Kidney epithelial cell (primary cell): ENCODE data around the gene HNRNPL. TPM values are rescaled to one million over a fixed set of nuclear protein-coding genes. Genes with fewer than 3 reads are reported as not detected.
"Not testable (repeated sequence)": the region's sequence is repeated elsewhere in the genome, so short reads cannot be mapped to it uniquely, and the experiment has no call there.

Experiments used
- DNase-seq: peaks from one replicate; pipeline ENCODE4 v3.0.0-alpha.2; 2010; ENCODE audit warnings: low read depth
- H3K27me3 ChIP-seq: 2 replicates; pipeline ENCODE4 v1.6.0; 2011; ENCODE audit warnings: low read length; ENCODE audit not compliant: control insufficient read depth, insufficient read depth
- H3K36me3 ChIP-seq: 2 replicates; pipeline ENCODE4 v1.5.1; 2011; ENCODE audit warnings: low read length; ENCODE audit not compliant: control insufficient read depth, insufficient read depth
- H3K4me3 ChIP-seq: 2 replicates; pipeline ENCODE4 v1.5.1; 2011; ENCODE audit warnings: low read depth, mild to moderate bottlenecking, control low read depth, low read length
- total RNA-seq: library from RNA; depleted of rRNA; stranded (reverse); fragments of >200 nt; gene quantifications from 2 replicates; pipeline ENCODE4 v1.2.3, GENCODE V29; 2015
- TF ChIP-seq, protein P1 (sequence below): IDR thresholded peaks from 2 replicates; pipeline ENCODE4 v1.5.1; 2011; ENCODE audit warnings: mild to moderate bottlenecking, moderate library complexity, low read length, control low read depth, inconsistent platforms; ENCODE audit not compliant: insufficient read depth, poor library complexity, severe bottlenecking

HNRNPL gene
- total RNA-seq, 1 donor from 2014 or later, result 192 TPM

DNA sequence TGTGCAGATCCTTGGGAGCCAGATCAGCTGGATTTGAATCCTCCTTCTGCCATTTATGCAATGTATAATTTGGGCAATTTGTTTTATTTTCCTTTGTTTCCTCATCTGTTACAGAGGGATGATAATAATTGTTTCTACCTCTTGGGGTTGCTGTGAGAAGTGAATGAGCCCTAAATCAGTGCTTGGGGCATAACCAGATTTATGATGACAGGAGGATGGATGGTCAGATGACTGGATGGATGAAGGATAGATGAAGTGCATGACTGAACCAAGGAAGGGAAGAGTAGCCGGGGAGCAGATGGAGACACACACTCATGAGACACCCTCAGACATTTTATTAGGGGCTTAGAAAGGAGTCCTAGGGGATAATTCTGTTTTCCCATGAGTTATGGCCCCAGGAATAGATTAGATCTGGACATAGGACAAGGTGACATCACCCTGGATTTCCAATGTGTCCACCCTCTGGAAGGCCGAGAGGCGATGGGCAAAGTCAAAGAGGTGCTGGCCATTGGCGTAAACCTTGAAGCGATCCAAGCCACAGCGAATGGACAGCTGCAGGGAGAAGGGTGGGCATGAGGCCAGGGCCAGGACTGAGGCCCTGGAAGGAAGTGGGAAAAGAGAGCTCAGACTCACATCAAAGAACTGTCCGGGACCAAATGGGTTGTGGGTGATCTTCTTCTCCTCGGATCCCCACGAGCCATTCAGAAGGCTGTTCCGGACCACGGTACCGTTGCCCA, 48.3 kb downstream of the HNRNPL start:
- no peaks in the 10 kb centered on the region for H3K36me3 ChIP-seq
- TF ChIP-seq, protein P1, sequence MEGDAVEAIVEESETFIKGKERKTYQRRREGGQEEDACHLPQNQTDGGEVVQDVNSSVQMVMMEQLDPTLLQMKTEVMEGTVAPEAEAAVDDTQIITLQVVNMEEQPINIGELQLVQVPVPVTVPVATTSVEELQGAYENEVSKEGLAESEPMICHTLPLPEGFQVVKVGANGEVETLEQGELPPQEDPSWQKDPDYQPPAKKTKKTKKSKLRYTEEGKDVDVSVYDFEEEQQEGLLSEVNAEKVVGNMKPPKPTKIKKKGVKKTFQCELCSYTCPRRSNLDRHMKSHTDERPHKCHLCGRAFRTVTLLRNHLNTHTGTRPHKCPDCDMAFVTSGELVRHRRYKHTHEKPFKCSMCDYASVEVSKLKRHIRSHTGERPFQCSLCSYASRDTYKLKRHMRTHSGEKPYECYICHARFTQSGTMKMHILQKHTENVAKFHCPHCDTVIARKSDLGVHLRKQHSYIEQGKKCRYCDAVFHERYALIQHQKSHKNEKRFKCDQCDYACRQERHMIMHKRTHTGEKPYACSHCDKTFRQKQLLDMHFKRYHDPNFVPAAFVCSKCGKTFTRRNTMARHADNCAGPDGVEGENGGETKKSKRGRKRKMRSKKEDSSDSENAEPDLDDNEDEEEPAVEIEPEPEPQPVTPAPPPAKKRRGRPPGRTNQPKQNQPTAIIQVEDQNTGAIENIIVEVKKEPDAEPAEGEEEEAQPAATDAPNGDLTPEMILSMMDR, result no peak
- no peak overlapping the region for H3K4me3 ChIP-seq
- no peaks in the 10 kb centered on the region for H3K27me3 ChIP-seq
- DNase-seq, result no peak

DNA sequence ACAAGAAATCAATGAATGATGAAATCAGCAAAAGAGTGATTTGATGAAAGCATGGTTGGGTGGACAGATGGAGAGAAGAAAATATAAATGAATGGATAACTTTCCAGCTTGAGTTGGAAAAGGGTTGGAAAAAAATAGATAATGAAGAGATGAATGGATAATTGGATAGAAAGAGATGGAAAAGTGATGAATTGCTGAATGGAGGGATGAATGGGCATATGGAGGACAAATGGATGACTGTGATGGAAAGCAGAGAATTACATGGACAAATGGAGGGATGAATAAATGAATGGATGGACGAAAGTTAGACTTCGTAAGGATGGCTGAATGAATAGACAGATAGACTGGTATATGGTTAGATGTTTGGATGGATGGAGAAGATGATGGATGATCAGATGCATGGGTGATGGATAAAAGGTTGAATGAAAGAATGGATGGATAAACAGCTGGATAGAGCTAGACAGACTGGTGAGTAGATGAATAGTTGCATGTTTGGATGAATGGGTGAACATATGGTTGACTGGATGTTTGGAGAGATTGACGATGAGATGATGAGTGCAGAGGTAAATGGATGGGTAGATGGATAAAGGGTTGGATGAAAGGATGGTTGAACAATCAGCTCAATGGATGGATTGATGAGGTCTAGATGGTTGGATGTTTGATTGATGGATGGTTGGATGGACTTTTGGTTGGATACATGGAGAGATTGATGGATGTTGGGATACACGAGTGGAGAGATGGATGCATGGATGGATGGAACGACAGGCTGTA, 49.0 kb downstream of the HNRNPL start:
- no peak overlapping the region for H3K4me3 ChIP-seq
- DNase-seq, result no peak
- H3K27me3 ChIP-seq, result no peaks in the 10 kb centered on the region
- no peaks in the 10 kb centered on the region for H3K36me3 ChIP-seq
- TF ChIP-seq, protein P1, result no peak

DNA sequence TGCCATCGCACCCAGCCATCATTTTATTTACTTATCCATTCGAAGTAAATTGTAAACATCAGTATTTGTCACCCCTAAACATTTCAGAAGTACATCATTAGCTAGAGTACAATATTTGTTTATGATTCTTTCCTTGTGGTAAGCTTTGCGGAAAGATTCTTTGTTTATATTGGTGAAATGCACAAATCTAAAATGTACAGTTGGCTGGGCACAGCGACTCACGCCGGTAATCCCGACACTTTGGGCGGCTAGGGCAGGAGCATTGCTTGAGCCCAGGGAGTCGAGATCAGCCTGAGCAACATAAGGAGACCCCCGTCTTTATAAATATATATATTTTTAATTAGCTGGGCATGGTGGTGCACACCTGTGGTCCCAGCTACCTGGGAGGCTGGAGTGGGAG, 50.7 kb downstream of the HNRNPL start:
- Histone ChIP-seq H3K36me3 (no peaks in the 10 kb centered on the region), H3K27me3 (no peaks in the 10 kb centered on the region), H3K4me3 (no peak overlapping the region)
- TF ChIP-seq, protein P1, result no peak
- DNase-seq, result no peak

DNA sequence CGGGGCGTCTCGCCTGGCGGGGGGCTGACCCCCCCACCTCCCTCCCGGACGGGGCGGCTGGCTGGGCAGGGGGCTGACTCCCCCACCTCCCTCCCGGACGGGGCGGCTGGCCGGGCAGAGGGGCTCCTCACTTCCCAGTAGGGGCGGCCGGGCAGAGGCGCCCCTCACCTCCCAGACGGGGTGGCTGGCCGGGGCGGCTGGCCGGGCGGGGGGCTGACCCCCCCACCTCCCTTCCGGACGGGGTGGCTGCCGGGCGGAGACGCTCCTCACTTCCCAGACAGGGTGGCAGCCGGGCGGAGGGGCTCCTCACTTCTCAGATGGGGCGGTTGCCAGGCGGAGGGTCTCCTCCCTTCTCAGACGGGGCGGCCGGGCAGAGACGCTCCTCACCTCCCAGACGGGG, 52.0 kb downstream of the HNRNPL start:
- not testable (repeated sequence) for H3K27me3 ChIP-seq, H3K36me3 ChIP-seq, H3K4me3 ChIP-seq, DNase-seq

DNA sequence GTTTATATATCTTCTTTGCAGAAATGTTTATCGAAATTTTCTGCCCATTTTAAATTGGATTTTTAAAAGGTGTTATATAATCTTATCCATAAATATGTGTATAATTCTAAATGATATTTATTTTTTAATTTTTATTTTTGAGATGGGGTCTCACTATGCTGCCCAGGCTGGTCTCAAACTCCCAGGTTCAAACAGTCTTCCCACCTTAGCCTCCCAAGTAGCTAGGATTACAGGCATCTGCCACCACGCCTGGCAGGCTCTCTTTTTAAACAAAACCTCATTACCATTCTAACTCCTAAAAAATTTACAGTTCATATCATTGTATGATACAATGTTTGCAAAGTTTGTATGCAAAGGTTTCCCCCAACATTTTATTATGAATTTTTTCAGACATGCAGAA, 53.6 kb downstream of the HNRNPL start:
- TF ChIP-seq, protein P1, result no peak
- no peaks in the 10 kb centered on the region for H3K27me3 ChIP-seq
- H3K36me3 ChIP-seq, result no peaks in the 10 kb centered on the region
- no peak overlapping the region for H3K4me3 ChIP-seq
- DNase-seq, result no peak

DNA sequence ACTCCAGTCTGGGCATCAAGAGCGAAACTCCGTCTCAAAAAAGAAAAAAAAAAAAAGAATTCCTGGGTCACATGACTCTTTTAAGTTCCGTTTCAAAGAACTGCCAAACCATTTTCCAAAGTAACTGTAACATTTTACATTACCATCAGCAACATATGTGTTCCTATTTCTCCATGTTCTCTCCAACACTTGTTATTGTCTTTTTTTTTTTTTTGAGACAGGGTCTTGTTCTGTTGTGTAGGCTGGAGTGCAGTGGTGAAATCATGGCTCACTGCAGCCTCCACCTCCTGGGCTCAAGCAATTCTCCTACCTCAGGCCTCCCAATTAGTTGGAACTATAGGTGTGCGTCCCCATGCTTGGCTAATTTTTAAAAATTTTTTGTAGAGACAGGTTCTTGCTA, 54.2 kb downstream of the HNRNPL start:
- H3K4me3 ChIP-seq, result no peak overlapping the region
- TF ChIP-seq, protein P1, result no peak
- H3K27me3 ChIP-seq, result no peaks in the 10 kb centered on the region
- H3K36me3 ChIP-seq, result no peaks in the 10 kb centered on the region
- no peak for DNase-seq
